K562 (cell line): ENCODE results near the gene HIVEP3. TPM values are rescaled to one million over a fixed set of nuclear protein-coding genes. Genes with fewer than 3 reads are reported as not detected.

Experiments used
- ATAC-seq: fragments of 200-7000 bp; cut with Tn5 transposase; 3 replicates; pipeline ENCODE4 v1.9.1; 2020; ENCODE audit warnings: moderate library complexity
- BruUV-seq: library from RNA; stranded (reverse); fragments of 400-500 nt; replicated peaks from 2 replicates; lab custom pipeline; 2021; lab: Mats Ljungman, UMichigan
- CTCF ChIA-PET: fragments of 300-600 bp; formaldehyde crosslinking; extraction: SDS; loops from one replicate; lab custom pipeline; 2021; ENCODE audit warnings: low intra/inter-chr PET ratio; lab: Yijun Ruan, JAX
- POLR2A ChIA-PET: fragments of 300-600, 350-650 bp; sonication (Branson Sonifier 250); formaldehyde crosslinking; extraction: SDS; loops from one replicate; lab custom pipeline; 2021; ENCODE audit warnings: antibody characterized with exemption, inconsistent platforms; lab: Yijun Ruan, JAX
- DNase-seq, 4 experiments: peaks; one replicate each; pipeline versions ENCODE4 v3.0.0 to v3.0.0-alpha.2; 2011 to 2018; ENCODE audit warnings: low spot score in 3 of 4, mixed read lengths in 3 of 4; ENCODE audit errors: extremely low read depth in 1 of 4
- FAIRE-seq: peaks from 2 replicates; lab custom pipeline; 2011; peaks lifted over from hg19 to GRCh38; lab: Jason Lieb, UNC
- H2AFZ ChIP-seq: 2 replicates; pipeline ENCODE4 v1.6.0; 2011; ENCODE audit warnings: low read depth, low read length, control low read depth, inconsistent platforms
- H3K27ac ChIP-seq: fragments of 200-600 bp; 3 replicates; pipeline ENCODE4 v1.8.0; 2011; ENCODE audit warnings: low read depth, mild to moderate bottlenecking, control low read depth, inconsistent platforms, low read length, moderate library complexity, mixed read lengths; ENCODE audit errors: extremely low read depth
- H3K27me3 ChIP-seq, 2 experiments: fragments of 300-600 bp in 1 of 2; 2 replicates in 1 of 2; 3 replicates in 1 of 2; pipeline versions ENCODE4 v1.6.0 to v1.8.0; 2011; ENCODE audit warnings: inconsistent platforms in 2 of 2, low read length in 2 of 2, mild to moderate bottlenecking in 1 of 2, mixed read lengths in 1 of 2, moderate library complexity in 1 of 2; ENCODE audit not compliant: control insufficient read depth in 2 of 2, insufficient read depth in 2 of 2
- H3K36me3 ChIP-seq: fragments of 300-600 bp; 3 replicates; pipeline ENCODE4 v1.8.0; 2011; ENCODE audit warnings: mild to moderate bottlenecking, low read length, inconsistent platforms; ENCODE audit not compliant: control insufficient read depth, insufficient read depth
- H3K4me1 ChIP-seq, 2 experiments: fragments of 200-600 bp in 1 of 2; replicated peaks in 1 of 2; 2 replicates in 1 of 2; 3 replicates in 1 of 2; pipeline versions ENCODE4 v1.5.1 to v1.8.0; 2011; ENCODE audit warnings: inconsistent platforms in 2 of 2, low read length in 2 of 2, mild to moderate bottlenecking in 1 of 2, mixed read lengths in 1 of 2, moderate library complexity in 1 of 2; ENCODE audit not compliant: control insufficient read depth in 2 of 2, insufficient read depth in 2 of 2
- H3K4me2 ChIP-seq: 2 replicates; pipeline ENCODE4 v1.6.1; 2011; ENCODE audit warnings: low read length, control low read depth, inconsistent platforms, mixed read lengths; ENCODE audit not compliant: insufficient read depth
- H3K4me3 ChIP-seq: fragments of 200-600 bp; sonication (generic), shearing (Covaris generic); 2 replicates; pipeline ENCODE4 v1.5.1; 2016; ENCODE audit warnings: control low read depth, inconsistent platforms
- H3K79me2 ChIP-seq: fragments of 200-600 bp; 3 replicates; pipeline ENCODE4 v1.8.0; 2011; ENCODE audit warnings: low read length, inconsistent platforms; ENCODE audit not compliant: control insufficient read depth, insufficient read depth
- H3K9ac ChIP-seq, 2 experiments: 2 replicates each; pipeline versions ENCODE4 v1.6.0 to v1.6.1; 2011; ENCODE audit warnings: low read depth in 2 of 2, low read length in 2 of 2, control low read depth in 1 of 2, inconsistent platforms in 1 of 2, mild to moderate bottlenecking in 1 of 2, mixed read lengths in 1 of 2; ENCODE audit not compliant: insufficient read depth in 1 of 2
- H3K9me1 ChIP-seq: one replicate; pipeline ENCODE4 v1.6.0; 2011; ENCODE audit warnings: inconsistent platforms, mild to moderate bottlenecking, low read length, moderate library complexity; ENCODE audit not compliant: control insufficient read depth, insufficient read depth
- H3K9me3 ChIP-seq: replicated peaks from 2 replicates; pipeline ENCODE4 v1.5.1; 2011; ENCODE audit warnings: low read depth, low read length, inconsistent platforms; ENCODE audit not compliant: control insufficient read depth, insufficient read depth
- H4K20me1 ChIP-seq: replicated peaks from 2 replicates; pipeline ENCODE4 v1.6.1; 2011; ENCODE audit warnings: low read length, inconsistent platforms, mixed read lengths; ENCODE audit not compliant: control insufficient read depth, insufficient read depth
- ZNF699 ChIP-seq: fragments of 250-450 bp; sonication (Bioruptor Pico); IDR thresholded peaks from 2 replicates; pipeline ENCODE4 v1.8.0; 2021; ENCODE audit warnings: mild to moderate bottlenecking, moderate library complexity; ENCODE audit not compliant: insufficient replicate concordance
- in situ Hi-C: fragments of 300-500 bp; cut with MboI; formaldehyde crosslinking; loops from 4 replicates; pipeline ENCODE4 v1.15.0; 2018; ENCODE audit warnings: inconsistent platforms, mixed read lengths
- intact Hi-C: fragments of 100-400 bp; cut with micrococcal nuclease; formaldehyde crosslinking; loops from 2 replicates; pipeline ENCODE4 v1.14.2; 2022
- polyA plus RNA-seq, 8 experiments: library from polyadenylated mRNA; depleted of rRNA in 4 of 8; stranded (reverse) in 5 of 8; unstranded in 3 of 8; fragments of >200 nt; fragmentation: Nextera tagmentation in 2 of 8; fragmentation: Illumina TruSeq in 1 of 8; extraction: Ambion mirVana in 2 of 8; extraction: Trizol in 1 of 8; gene quantifications; 2 replicates each; pipeline versions ENCODE4 v1.2.1 to v1.2.3, GENCODE V29; 2011 to 2014; ENCODE audit warnings: inconsistent platforms in 1 of 8, missing spikeins in 1 of 8
- total RNA-seq, 7 experiments: library from RNA; depleted of rRNA in 6 of 7; stranded (reverse); fragments of >200 nt in 6 of 7; fragmentation: Illumina TruSeq in 2 of 7; extraction: Trizol in 2 of 7; gene quantifications; 2 replicates each; pipeline versions ENCODE4 v1.2.1 to v1.2.3, GENCODE V29; 2011 to 2021; ENCODE audit warnings: low replicate concordance in 1 of 7
- TF ChIP-seq, protein P1 (sequence below): IDR thresholded peaks from 2 replicates; pipeline ENCODE4 v1.6.1; 2016; ENCODE audit warnings: missing genetic modification characterization, missing compliant biosample characterization
- TF ChIP-seq, protein P2 (sequence below), 2 experiments: fragments of 200-800 bp in 1 of 2; sonication (Bioruptor generic) in 1 of 2; sonication (generic) in 1 of 2; formaldehyde crosslinking in 1 of 2; IDR thresholded peaks in 1 of 2; conservative IDR thresholded peaks in 1 of 2; 2 replicates each; pipeline versions ENCODE4 v1.5.0 to v1.6.1; 2016 to 2020; ENCODE audit warnings: missing compliant biosample characterization in 1 of 2, missing genetic modification characterization in 1 of 2, missing genetic modification reagents in 1 of 2

The HIVEP3 gene
- total and polyA plus RNA-seq, 9 of the 15 experiments (the other 6 are each of a cell fraction or from before 2014, with no cell fraction given): 0.09 to 0.58 (median 0.34) TPM; not detected in 1

DNA sequence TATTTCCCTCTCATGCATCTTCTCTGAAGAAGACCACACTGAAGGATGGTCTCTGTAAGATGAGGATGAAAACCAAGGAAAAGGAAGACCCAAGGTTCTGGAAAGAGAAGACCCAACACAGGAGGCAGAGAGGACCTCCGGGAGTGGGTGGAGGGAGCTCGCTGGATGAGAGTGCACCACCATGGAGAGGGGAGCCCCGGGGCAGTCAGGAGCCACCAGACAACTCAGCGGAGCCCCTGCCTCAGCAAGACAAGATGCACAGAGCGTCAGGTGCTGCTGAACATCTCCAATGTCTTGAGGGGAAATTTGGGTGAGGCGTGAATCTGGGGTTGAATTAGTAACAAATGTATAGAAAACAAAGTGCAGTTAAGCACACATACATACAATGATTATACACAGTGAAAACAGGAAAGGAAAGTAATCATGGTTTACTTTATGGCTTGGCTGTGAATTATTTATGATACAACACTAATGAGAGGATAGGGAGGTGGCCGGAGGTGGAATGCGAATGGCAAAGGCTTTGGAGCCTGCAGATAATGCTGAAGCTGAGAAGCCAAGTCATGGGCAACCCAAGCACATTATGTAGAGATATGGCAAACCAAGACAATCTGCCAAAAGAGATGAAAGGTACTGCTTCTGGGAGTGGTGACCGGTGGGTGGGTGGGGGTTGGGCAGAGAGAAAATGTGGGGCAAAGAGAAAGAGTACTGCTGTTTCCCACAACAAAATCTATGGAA, 353.8 kb downstream of the HIVEP3 start (continued):
- TF ChIP-seq ZNF699 (CRISPR knock-in tag): no peak

DNA sequence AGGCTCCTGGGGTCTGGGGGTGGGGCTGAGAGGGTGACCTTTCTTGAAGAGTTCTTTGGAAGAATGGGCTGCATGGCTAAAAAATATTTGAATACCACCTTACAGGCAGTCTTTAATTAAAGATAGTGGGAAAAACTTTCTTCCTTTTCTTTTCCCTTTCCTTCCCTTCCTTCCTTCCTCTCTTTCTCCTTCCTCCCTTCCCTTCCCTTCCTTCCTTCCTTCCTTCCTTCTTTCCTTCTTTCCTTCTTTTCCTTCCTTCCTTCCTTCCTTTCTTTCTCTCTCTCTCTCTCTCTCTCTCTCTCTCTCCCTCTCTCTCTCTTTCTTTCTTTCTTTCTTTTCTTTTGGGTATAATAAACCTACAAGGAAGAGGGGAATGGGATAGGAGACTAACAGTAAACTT, 356.4 kb downstream of the HIVEP3 start:
- Histone ChIP-seq H3K9me3 (no peaks in the 10 kb centered on the region), H3K9ac (no peak overlapping the region), H3K79me2 (no peaks in the 10 kb centered on the region), H2AFZ (no peak overlapping the region), H3K36me3 (no peaks in the 10 kb centered on the region), H3K4me2 (no peak overlapping the region), H3K9me1 (no peaks in the 10 kb centered on the region), H3K4me1 (no peaks in the 10 kb centered on the region), H3K4me3 (no peak overlapping the region), H3K27me3 (peaks cover 9 to 37% of the 10 kb centered on the region in 2 experiments; a peak in 4 of 5 replicates), H4K20me1 (no peaks in the 10 kb centered on the region), H3K27ac (no peak overlapping the region)
- CTCF ChIA-PET: no interaction called here
- POLR2A ChIA-PET: interaction anchor here (0.7 to 0.8 kb wide), 2 partner anchors 71 to 1995 kb away, joined by 3 read pairs; no protein-coding TSS in a partner anchor
- ATAC-seq (no peak), DNase-seq (no peak), FAIRE-seq (no peak)
- intact Hi-C loops (no loop called here), in situ Hi-C loops (no loop called here)
- TF ChIP-seq, protein P1, sequence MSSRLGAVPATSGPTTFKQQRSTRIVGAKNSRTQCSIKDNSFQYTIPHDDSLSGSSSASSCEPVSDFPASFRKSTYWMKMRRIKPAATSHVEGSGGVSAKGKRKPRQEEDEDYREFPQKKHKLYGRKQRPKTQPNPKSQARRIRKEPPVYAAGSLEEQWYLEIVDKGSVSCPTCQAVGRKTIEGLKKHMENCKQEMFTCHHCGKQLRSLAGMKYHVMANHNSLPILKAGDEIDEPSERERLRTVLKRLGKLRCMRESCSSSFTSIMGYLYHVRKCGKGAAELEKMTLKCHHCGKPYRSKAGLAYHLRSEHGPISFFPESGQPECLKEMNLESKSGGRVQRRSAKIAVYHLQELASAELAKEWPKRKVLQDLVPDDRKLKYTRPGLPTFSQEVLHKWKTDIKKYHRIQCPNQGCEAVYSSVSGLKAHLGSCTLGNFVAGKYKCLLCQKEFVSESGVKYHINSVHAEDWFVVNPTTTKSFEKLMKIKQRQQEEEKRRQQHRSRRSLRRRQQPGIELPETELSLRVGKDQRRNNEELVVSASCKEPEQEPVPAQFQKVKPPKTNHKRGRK (tag): peak; percentile 74
- TF ChIP-seq, protein P2, sequence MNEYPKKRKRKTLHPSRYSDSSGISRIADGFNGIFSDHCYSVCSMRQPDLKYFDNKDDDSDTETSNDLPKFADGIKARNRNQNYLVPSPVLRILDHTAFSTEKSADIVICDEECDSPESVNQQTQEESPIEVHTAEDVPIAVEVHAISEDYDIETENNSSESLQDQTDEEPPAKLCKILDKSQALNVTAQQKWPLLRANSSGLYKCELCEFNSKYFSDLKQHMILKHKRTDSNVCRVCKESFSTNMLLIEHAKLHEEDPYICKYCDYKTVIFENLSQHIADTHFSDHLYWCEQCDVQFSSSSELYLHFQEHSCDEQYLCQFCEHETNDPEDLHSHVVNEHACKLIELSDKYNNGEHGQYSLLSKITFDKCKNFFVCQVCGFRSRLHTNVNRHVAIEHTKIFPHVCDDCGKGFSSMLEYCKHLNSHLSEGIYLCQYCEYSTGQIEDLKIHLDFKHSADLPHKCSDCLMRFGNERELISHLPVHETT (CRISPR knock-in tag; conservative IDR thresholded peaks at IDR 0.05 in 1 of 2, IDR thresholded peaks at IDR 0.05 in 1 of 2): no peak
- no TSS peak for BruUV-seq
